Esophagus muscularis mucosa (tissue), 4 donors: Measurements from ENCODE around the gene STRC. TPM values are rescaled to one million over a fixed set of nuclear protein-coding genes. Genes with fewer than 3 reads are reported as not detected.
"Not testable (repeated sequence)": the region's sequence is repeated elsewhere in the genome, so short reads cannot be mapped to it uniquely, and the experiment has no call there.

Experiments used
- DNase-seq: peaks from one replicate; pipeline ENCODE4 v3.0.0-alpha.2; 2017; ENCODE audit errors: extremely low spot score
- H3K27ac ChIP-seq, 4 donors: fragments of 200-600 bp; sonication (generic); replicated peaks in 1 of 4; 1 replicate in 3 of 4; 2 replicates in 1 of 4; pipeline ENCODE4 v1.5.1; 2016 to 2019; ENCODE audit warnings: mild to moderate bottlenecking in 1 of 4
- H3K27me3 ChIP-seq, 4 donors: fragments of 200-600 bp; sonication (generic); one replicate each; pipeline versions ENCODE4 v1.5.1 to v1.6.0; 2016 to 2019
- H3K36me3 ChIP-seq, 4 donors: fragments of 200-600 bp; sonication (generic); one replicate each; pipeline ENCODE4 v1.5.1; 2016 to 2019
- H3K4me1 ChIP-seq, 4 donors: fragments of 200-600 bp; sonication (generic); one replicate each; pipeline ENCODE4 v1.5.1; 2016 to 2019
- H3K4me3 ChIP-seq, 4 donors: fragments of 200-600 bp; sonication (generic); 1 replicate in 2 of 4; 2 replicates in 2 of 4; pipeline ENCODE4 v1.5.1; 2016 to 2019; ENCODE audit warnings: mild to moderate bottlenecking in 4 of 4, moderate library complexity in 1 of 4
- H3K9me3 ChIP-seq, 4 donors: fragments of 200-600 bp; sonication (generic); 1 replicate in 3 of 4; 2 replicates in 1 of 4; pipeline ENCODE4 v1.5.1; 2016 to 2019
- EP300 ChIP-seq: sonication (generic); formaldehyde crosslinking; IDR thresholded peaks from one replicate; pipeline ENCODE4 v1.6.1; 2017; ENCODE audit warnings: antibody characterized with exemption
- POLR2AphosphoS5 ChIP-seq, 2 donors: sonication (generic); formaldehyde crosslinking; IDR thresholded peaks; one replicate each; pipeline ENCODE4 v1.6.1; 2017; ENCODE audit warnings: antibody characterized with exemption in 2 of 2
- WGBS: methylation state at CpG from one replicate; pipeline ENCODE4 v1.1.5; 2018; 5-methylcytosine and 5-hydroxymethylcytosine counted together
- intact Hi-C: fragments of 100-400 bp; cut with DNase I; formaldehyde crosslinking; loops from one replicate; pipeline ENCODE4 v1.15.1; 2023
- total RNA-seq, 4 donors: library from RNA; depleted of rRNA; stranded (reverse); fragments of >200 nt; gene quantifications; one replicate each; pipeline versions ENCODE4 v1.1.0 to v1.2.1, GENCODE V29; 2016

Gene STRC
- total RNA-seq, 4 donors from 2014 or later: under 0.01 to 0.06 TPM; not detected in 2

GRCh38 chr15:43625106-43625505 lies 6.5 kb upstream of the STRC start:
- H3K27ac ChIP-seq: no peak overlapping the region
- TF ChIP-seq POLR2AphosphoS5 (IDR thresholded peaks at IDR 0.05) (no peak), EP300 (no peak)
- no peak for DNase-seq
- peaks cover 0 to 14% (median 0%) of the 10 kb centered on the region in 4 donors for H3K27me3 ChIP-seq
- intact Hi-C loops: no loop called here
- H3K4me3 ChIP-seq: no peak overlapping the region
- 23% methylated on average over 5 of the region's 5 CpGs for WGBS
- H3K4me1 ChIP-seq: no peaks in the 10 kb centered on the region
- no peaks in the 10 kb centered on the region for H3K9me3 ChIP-seq
- H3K36me3 ChIP-seq: no peaks in the 10 kb centered on the region

GRCh38 chr15:43622068-43622799 lies 3.6 kb upstream of the STRC start:
- DNase-seq, H3K27ac ChIP-seq, H3K4me3 ChIP-seq, intact Hi-C loops, H3K4me1 ChIP-seq, H3K9me3 ChIP-seq, H3K36me3 ChIP-seq: not testable (repeated sequence)
- WGBS: 69% methylated on average over 5 of the region's 7 CpGs
- peaks cover 0 to 23% (median 0%) of the 10 kb centered on the region in 4 donors for H3K27me3 ChIP-seq

GRCh38 chr15:43617750-43618149 lies 850 bp downstream of the STRC start:
- H3K9me3 ChIP-seq, H3K4me1 ChIP-seq, H3K4me3 ChIP-seq, H3K27ac ChIP-seq, H3K36me3 ChIP-seq, intact Hi-C loops, DNase-seq: not testable (repeated sequence)
- WGBS: no CpG with 5 or more reads among the region's 8 CpGs
- peaks cover 0 to 17% (median 0%) of the 10 kb centered on the region in 4 donors for H3K27me3 ChIP-seq

GRCh38 chr15:43602233-43602632 lies 16.4 kb downstream of the STRC start:
- WGBS: 89% methylated on average over 6 of the region's 6 CpGs
- H3K27me3 ChIP-seq: peaks cover 0 to 16% (median 0%) of the 10 kb centered on the region in 4 donors
- not testable (repeated sequence) for H3K4me1 ChIP-seq, DNase-seq, H3K36me3 ChIP-seq, H3K9me3 ChIP-seq, H3K27ac ChIP-seq, H3K4me3 ChIP-seq
- intact Hi-C loops: loop anchor here (10.0 kb wide), 1 partner anchor 167 kb away; no protein-coding TSS in a partner anchor

- not testable (repeated sequence) for H3K9me3 ChIP-seq, DNase-seq, H3K4me1 ChIP-seq, H3K27ac ChIP-seq, H3K4me3 ChIP-seq, H3K36me3 ChIP-seq
- WGBS: no CpG with 5 or more reads among the region's 2 CpGs
- intact Hi-C loops: loop anchor here (10.0 kb wide), 1 partner anchor 165 kb away; no protein-coding TSS in a partner anchor
- peaks cover 0 to 16% (median 0%) of the 10 kb centered on the region in 4 donors for H3K27me3 ChIP-seq
Measured at GRCh38 chr15:43600200-43600599, 18.4 kb downstream of the STRC start.

GRCh38 chr15:43599131-43599530 lies 19.5 kb downstream of the STRC start:
- H3K27me3 ChIP-seq: peaks cover 0 to 16% (median 0%) of the 10 kb centered on the region in 4 donors
- WGBS: 60% methylated on average over 6 of the region's 6 CpGs
- H3K9me3 ChIP-seq, H3K4me3 ChIP-seq, intact Hi-C loops, H3K36me3 ChIP-seq, DNase-seq, H3K27ac ChIP-seq, H3K4me1 ChIP-seq: not testable (repeated sequence)

GRCh38 chr15:43593328-43594190 lies 25.0 kb downstream of the STRC start, which contains the start of gene CKMT1B:
Gene CKMT1B (plus strand): TSS chr15:43594027. CDS start chr15:43594219, 192 bp downstream.
- H3K36me3 ChIP-seq, H3K4me3 ChIP-seq, intact Hi-C loops, DNase-seq, H3K27me3 ChIP-seq, H3K4me1 ChIP-seq, H3K27ac ChIP-seq, H3K9me3 ChIP-seq: not testable (repeated sequence)
- no CpG with 5 or more reads among the region's 43 CpGs for WGBS

GRCh38 chr15:43592841-43593240 lies 25.8 kb downstream of the STRC start:
- H3K27me3 ChIP-seq, H3K36me3 ChIP-seq, H3K9me3 ChIP-seq, DNase-seq, intact Hi-C loops, H3K27ac ChIP-seq, H3K4me3 ChIP-seq, H3K4me1 ChIP-seq: not testable (repeated sequence)
- no CpG with 5 or more reads among the region's 8 CpGs for WGBS

GRCh38 chr15:43589778-43590466 lies 28.7 kb downstream of the STRC start, which contains the start of gene PPIP5K1:
Gene PPIP5K1 (minus strand): TSS chr15:43590208. CDS start chr15:43584504, 5,704 bp downstream.
- H3K27me3 ChIP-seq, H3K27ac ChIP-seq, DNase-seq, H3K4me1 ChIP-seq, intact Hi-C loops, H3K36me3 ChIP-seq, H3K4me3 ChIP-seq, H3K9me3 ChIP-seq: not testable (repeated sequence)
- no CpG with 5 or more reads among the region's 54 CpGs for WGBS

- H3K4me1 ChIP-seq, intact Hi-C loops, H3K27me3 ChIP-seq, H3K9me3 ChIP-seq, H3K4me3 ChIP-seq, DNase-seq, H3K36me3 ChIP-seq, H3K27ac ChIP-seq: not testable (repeated sequence)
- WGBS: no CpG with 5 or more reads among the region's 1 CpG
Measured at GRCh38 chr15:43574607-43575006, 44.0 kb downstream of the STRC start.

GRCh38 chr15:43566615-43567014 lies 52.0 kb downstream of the STRC start:
- DNase-seq, H3K4me1 ChIP-seq, H3K36me3 ChIP-seq, H3K27me3 ChIP-seq, H3K4me3 ChIP-seq, H3K9me3 ChIP-seq, H3K27ac ChIP-seq, intact Hi-C loops: not testable (repeated sequence)
- WGBS: no CpG with 5 or more reads among the region's 2 CpGs
